HG03064 (cell line): Measurements from ENCODE around the gene IFNAR2.
"Not testable (repeated sequence)": the region's sequence is repeated elsewhere in the genome, so short reads cannot be mapped to it uniquely, and the experiment has no call there.

ENCODE experiments used
- ATAC-seq: cut with Tn5 transposase; IDR thresholded peaks from one replicate; pipeline ENCODE4 v1.9.1; 2021; ENCODE audit warnings: low read depth; ENCODE audit not compliant: unreplicated experiment

Gene IFNAR2

DNA sequence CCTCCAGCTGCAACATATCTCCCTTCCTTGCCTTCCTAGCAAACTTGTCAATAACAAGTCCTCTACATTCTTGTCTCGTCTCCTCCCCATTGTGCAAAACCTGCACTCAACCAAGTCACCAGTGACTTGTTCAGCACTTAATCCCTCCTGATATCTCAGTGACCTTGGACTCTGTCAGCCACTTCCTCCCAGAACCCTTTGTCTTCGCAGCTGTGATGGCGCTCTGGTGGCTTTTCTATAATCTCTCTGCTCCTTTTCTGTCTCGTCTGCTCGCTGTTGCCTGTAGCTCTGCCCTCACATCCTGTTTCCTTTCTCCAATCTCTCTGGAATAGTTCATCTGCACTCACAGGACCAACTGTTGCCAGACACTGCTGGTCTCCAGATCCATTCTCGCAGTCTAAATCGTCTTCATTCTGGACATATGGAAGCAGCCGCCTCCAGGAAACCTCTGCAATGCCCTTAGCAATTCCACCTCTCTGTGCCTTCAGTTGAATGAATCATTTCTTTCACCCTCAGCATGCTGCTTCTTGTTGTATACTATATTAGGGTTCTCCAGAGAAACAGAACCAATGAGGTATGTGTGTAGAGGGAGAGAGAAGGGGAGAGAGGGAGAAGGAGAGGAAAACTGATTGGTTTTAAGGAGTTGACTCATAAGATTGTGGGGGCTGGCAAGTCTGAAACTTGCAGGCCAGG, 17.4 kb upstream of the IFNAR2 start:
- no peak for ATAC-seq

- no peak for ATAC-seq
Observed at GRCh38 chr21:33214056-33214455, 15.7 kb upstream of the IFNAR2 start.

- ATAC-seq = no peak
Observed at GRCh38 chr21:33217138-33217520, 12.6 kb upstream of the IFNAR2 start.

DNA sequence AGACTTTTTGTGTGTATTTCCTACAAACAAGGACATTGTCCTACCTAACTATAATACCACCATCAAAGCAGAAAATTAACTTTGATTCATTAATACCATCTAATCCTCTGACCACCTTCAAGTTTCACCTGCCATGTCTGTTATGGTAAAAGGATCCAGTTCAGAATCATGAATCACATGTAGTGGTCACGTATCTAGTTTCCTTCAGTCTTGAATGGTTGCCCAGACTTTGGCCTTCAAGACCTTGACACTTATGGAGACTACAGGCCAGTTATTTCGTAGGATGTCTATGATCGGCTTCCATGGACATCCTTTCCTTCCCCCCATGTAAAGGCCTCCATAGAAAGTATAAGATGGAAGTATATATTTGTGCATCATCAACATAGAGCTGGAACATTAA, 10.4 kb upstream of the IFNAR2 start:
- no peak for ATAC-seq

- ATAC-seq = no peak
Observed at GRCh38 chr21:33219954-33220353, 9.8 kb upstream of the IFNAR2 start.

DNA sequence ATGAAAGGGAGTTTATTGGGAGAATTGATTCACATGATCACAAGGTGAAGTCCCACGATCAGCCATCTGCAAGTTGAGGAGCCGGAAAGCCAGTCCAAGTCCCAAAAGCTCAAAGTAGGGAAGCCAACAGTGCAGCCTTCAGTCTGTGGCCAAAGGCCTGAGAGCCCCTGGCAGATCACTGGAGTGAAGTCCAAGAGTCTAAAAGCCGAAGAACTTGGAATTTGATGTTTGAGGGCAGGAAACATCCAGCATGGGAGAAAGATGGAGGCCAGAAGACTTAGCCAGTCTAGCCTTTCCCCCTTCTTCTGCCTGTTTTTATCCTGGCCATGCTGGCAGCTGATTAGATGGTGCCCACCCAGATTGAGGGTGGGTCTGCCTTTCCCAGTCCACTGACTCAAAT, 4.4 kb upstream of the IFNAR2 start:
- not testable (repeated sequence) for ATAC-seq

- ATAC-seq = no peak
Observed at GRCh38 chr21:33228455-33228854, 1.3 kb upstream of the IFNAR2 start.

- no peak for ATAC-seq
Observed at GRCh38 chr21:33229099-33229783, 497 bp upstream of the IFNAR2 start.

DNA sequence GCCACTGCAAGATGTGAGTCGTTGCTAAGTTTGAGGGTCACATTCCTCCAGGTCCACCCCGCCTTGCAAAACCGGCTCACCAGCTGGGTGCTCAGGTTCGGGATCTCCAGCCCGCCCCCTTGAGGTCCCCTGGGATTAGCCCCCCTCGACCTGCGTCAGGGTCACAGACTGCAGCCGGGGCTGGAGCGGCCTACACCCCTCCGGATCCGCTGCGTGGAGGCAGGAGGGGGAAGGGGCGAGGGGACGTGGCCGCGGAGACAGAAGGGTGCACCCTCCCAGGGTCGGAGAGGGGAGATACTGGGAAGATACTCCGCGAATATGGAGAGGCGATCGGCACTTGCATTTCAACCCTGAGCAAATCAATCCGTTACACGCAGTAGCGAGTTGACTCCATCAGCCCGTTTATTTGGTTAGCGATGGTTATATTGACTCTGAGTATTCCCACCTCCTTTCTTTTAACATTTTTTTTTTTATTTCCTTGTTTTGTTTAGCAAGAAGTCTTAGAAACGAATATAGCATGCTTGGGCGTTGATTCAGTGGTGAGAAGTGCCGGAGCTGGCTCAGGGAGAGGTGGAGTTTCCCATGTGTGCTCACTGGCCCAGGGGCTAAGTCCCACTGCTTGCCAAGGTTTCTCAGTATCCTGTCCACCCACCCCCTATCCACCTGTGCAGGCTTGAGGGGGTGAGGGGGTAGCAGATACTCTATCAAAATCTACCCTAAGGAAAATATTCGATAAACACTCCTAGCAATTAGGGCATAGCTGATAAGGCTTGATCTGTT, 997 bp downstream of the IFNAR2 start:
- peak; percentile 31 for ATAC-seq

DNA sequence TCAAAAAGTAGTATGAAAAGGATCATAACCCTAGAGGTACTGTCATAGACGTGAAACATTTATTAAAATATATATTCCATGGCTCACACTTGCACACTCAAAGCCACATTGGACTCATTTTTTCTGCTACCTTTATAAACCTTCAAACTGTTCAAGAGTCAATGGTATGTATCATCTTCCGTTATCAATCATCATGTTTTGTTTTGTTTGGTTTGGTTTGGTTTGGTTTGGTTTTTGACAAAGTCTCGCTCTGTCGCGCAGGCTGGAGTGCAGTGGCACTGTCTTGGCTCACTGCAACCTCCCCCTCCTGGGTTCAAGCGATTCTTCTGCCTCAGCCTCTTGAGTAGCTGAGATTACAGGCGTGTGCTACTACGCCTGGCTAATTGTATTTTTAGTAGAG, 1.8 kb downstream of the IFNAR2 start:
- no peak for ATAC-seq

GRCh38 chr21:33232291-33233034, 2.7 kb downstream of the IFNAR2 start:
- ATAC-seq = no peak

GRCh38 chr21:33234635-33235520, 5.1 kb downstream of the IFNAR2 start:
- ATAC-seq = no peak

DNA sequence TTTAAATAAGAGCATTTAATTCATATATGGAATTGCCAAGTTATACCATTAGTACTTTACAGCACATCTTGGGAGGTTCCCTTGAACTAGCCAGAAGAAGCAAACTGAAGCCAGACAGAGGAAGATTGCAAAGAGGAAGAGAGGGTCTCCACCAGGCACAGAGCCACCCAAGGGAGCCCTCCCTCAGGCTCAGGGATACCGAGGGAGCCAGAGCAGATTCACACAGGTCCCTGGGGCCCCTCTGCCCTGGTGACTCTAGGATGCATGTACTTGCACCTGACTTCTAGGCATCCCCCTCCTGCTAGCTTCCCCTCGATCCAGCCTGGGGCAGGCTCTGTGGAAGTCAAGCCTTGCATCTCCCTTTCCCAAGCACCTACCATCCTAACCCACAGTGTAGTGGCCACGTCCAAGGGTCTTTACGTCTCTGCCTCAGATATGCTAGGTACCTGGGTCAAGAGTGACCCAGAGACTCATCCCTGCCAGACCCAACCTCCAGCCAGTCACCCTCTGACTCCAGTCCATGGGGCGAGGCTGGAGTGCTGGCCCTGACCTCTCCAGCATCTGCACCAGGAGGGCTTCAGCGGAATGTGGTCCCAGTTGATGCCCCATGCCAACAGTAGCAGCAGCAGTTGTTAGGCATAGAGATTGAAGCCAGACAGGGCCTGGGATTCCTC, 6.4 kb downstream of the IFNAR2 start:
- ATAC-seq = no peak

DNA sequence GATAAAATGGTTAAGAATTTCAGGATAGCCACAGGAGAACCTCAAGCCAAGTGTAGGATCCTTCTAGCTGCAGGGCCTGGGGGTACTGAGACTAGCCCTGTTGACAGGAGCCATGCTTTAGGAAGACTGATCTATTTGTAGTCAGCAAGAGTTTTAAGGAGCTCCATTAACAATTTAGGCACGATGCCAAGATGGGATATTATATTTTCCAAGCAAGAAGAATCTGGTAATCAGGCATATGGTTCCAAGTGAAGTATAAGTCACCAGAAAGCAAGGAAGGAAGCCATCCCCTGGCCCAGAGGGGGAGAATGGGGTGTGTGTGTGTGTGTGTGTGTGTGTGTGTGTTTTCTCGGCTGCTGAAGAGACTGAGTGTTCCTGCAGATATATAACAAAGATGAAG, 7.0 kb downstream of the IFNAR2 start:
- no peak for ATAC-seq

DNA sequence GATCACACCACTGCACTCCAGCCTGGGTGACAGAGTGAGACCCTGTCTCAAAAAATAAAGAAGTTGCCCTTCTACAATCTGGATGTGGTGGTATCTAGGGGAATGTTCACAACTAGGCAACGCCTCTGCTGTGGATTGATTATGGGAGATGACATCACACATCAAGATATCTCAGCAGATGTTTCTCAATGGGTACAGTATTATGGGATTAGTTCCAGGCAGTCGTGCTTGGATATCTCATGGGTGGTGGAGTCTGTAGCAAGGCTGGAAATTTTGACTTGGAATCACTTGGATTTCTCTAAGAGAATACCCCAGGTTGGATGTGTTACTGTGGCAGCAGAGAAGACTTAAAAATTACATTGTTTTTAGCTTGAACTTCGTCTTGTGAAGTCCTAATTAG, 7.7 kb downstream of the IFNAR2 start:
- no peak for ATAC-seq

GRCh38 chr21:33238146-33238545, 8.4 kb downstream of the IFNAR2 start:
- ATAC-seq = peak; percentile 20

GRCh38 chr21:33238565-33239255, 9.0 kb downstream of the IFNAR2 start:
- peak; percentile 66 for ATAC-seq

- ATAC-seq = not testable (repeated sequence)
Observed at GRCh38 chr21:33239559-33240127, 9.9 kb downstream of the IFNAR2 start.
